SK-N-SH treated with all-trans-retinoic acid at 6 μM for 48 hours (cell line): ENCODE results near the gene SCFD1.

ENCODE experiments used
- ATAC-seq: fragments of 200-7000 bp; cut with Tn5 transposase; 3 replicates; pipeline ENCODE4 v1.9.1; 2020; ENCODE audit warnings: mild to moderate bottlenecking, moderate library complexity
- ARNTL ChIP-seq: fragments of 450-650 bp; formaldehyde crosslinking; IDR thresholded peaks from 2 replicates; pipeline ENCODE4 v1.5.0; 2020; ENCODE audit warnings: low read depth, mild to moderate bottlenecking, moderate library complexity, borderline replicate concordance
- BACH2 ChIP-seq: fragments of 250-450 bp; sonication (Bioruptor Pico); IDR thresholded peaks from 2 replicates; pipeline ENCODE4 v1.9.0; 2021; ENCODE audit warnings: mild to moderate bottlenecking, borderline replicate concordance
- CREB5 ChIP-seq: fragments of 250-450 bp; sonication (Bioruptor Pico); IDR thresholded peaks from 2 replicates; pipeline ENCODE4 v1.5.1; 2020; ENCODE audit warnings: low read depth, mild to moderate bottlenecking, moderate library complexity
- CSDC2 ChIP-seq: fragments of 250-450 bp; sonication (Bioruptor Pico); IDR thresholded peaks from 2 replicates; pipeline ENCODE4 v1.5.0; 2020; ENCODE audit warnings: mild to moderate bottlenecking, moderate library complexity
- ESRRG ChIP-seq: fragments of 250-450 bp; sonication (Bioruptor Pico); IDR thresholded peaks from 2 replicates; pipeline ENCODE4 v1.6.1; 2021; ENCODE audit warnings: mild to moderate bottlenecking
- GLIS3 ChIP-seq: fragments of 250-450 bp; sonication (Bioruptor Pico); IDR thresholded peaks from 2 replicates; pipeline ENCODE4 v1.5.0; 2020; ENCODE audit warnings: mild to moderate bottlenecking, moderate library complexity
- ISL1 ChIP-seq: fragments of 250-450 bp; sonication (Bioruptor Pico); IDR thresholded peaks from 2 replicates; pipeline ENCODE4 v2.1.2; 2022; ENCODE audit warnings: mild to moderate bottlenecking, moderate library complexity
- OSR1 ChIP-seq: fragments of 250-450 bp; sonication (Bioruptor Pico); IDR thresholded peaks from 2 replicates; pipeline ENCODE4 v1.8.0; 2022; ENCODE audit warnings: moderate library complexity, mild to moderate bottlenecking, inconsistent platforms
- PATZ1 ChIP-seq: fragments of 250-450 bp; sonication (Bioruptor Pico); IDR thresholded peaks from 2 replicates; pipeline ENCODE4 v1.8.0; 2020; ENCODE audit warnings: mild to moderate bottlenecking, moderate library complexity, borderline replicate concordance
- POU6F1 ChIP-seq: fragments of 250-450 bp; sonication (Bioruptor Pico); IDR thresholded peaks from 2 replicates; pipeline ENCODE4 v1.8.0; 2021; ENCODE audit warnings: low read depth, mild to moderate bottlenecking, moderate library complexity, borderline replicate concordance
- PPARA ChIP-seq: fragments of 250-450 bp; sonication (Bioruptor Pico); IDR thresholded peaks from 2 replicates; pipeline ENCODE4 v1.5.0; 2020; ENCODE audit warnings: mild to moderate bottlenecking, borderline replicate concordance
- RARB ChIP-seq: fragments of 250-450 bp; sonication (Bioruptor Pico); IDR thresholded peaks from 2 replicates; pipeline ENCODE4 v1.8.0; 2021; ENCODE audit warnings: mild to moderate bottlenecking, moderate library complexity
- SNAI2 ChIP-seq: fragments of 250-450 bp; sonication (Bioruptor Pico); IDR thresholded peaks from 2 replicates; pipeline ENCODE4 v1.5.0; 2020; ENCODE audit warnings: mild to moderate bottlenecking, moderate library complexity
- TOX ChIP-seq: fragments of 250-450 bp; sonication (Bioruptor Pico); IDR thresholded peaks from 2 replicates; pipeline ENCODE4 v1.8.0; 2021; ENCODE audit warnings: mild to moderate bottlenecking, moderate library complexity, borderline replicate concordance
- TSHZ2 ChIP-seq: fragments of 250-450 bp; sonication (Bioruptor Pico); IDR thresholded peaks from 2 replicates; pipeline ENCODE4 v1.5.0; 2020; ENCODE audit warnings: mild to moderate bottlenecking, moderate library complexity
- ZC3H10 ChIP-seq: fragments of 250-450 bp; sonication (Bioruptor Pico); IDR thresholded peaks from 2 replicates; pipeline ENCODE4 v1.5.1; 2021; ENCODE audit warnings: mild to moderate bottlenecking, moderate library complexity
- ZFP3 ChIP-seq: fragments of 250-450 bp; sonication (Bioruptor Pico); IDR thresholded peaks from 2 replicates; pipeline ENCODE4 v1.5.0; 2020; ENCODE audit warnings: mild to moderate bottlenecking, moderate library complexity
- ZFP30 ChIP-seq: fragments of 450-650 bp; formaldehyde crosslinking; IDR thresholded peaks from 2 replicates; pipeline ENCODE4 v1.5.0; 2022; ENCODE audit warnings: mild to moderate bottlenecking, moderate library complexity
- ZNF565 ChIP-seq: fragments of 450-650 bp; formaldehyde crosslinking; conservative IDR thresholded peaks from 2 replicates; pipeline ENCODE4 v1.5.0; 2020; ENCODE audit warnings: low read depth, mild to moderate bottlenecking, moderate library complexity
- ZNF70 ChIP-seq: fragments of 450-650 bp; formaldehyde crosslinking; IDR thresholded peaks from 2 replicates; pipeline ENCODE4 v1.5.0; 2020; ENCODE audit warnings: mild to moderate bottlenecking, moderate library complexity
- ZNF8 ChIP-seq: fragments of 450-650 bp; formaldehyde crosslinking; IDR thresholded peaks from 2 replicates; pipeline ENCODE4 v1.5.0; 2020; ENCODE audit warnings: mild to moderate bottlenecking, moderate library complexity

Gene SCFD1

GRCh38 chr14:30651937-30652336, 29.8 kb downstream of the SCFD1 start:
- no peak for ATAC-seq
- TF ChIP-seq ISL1 (CRISPR knock-in tag) (no peak), PATZ1 (CRISPR knock-in tag) (no peak), OSR1 (CRISPR knock-in tag) (no peak), RARB (CRISPR knock-in tag) (no peak)

- TF ChIP-seq ESRRG (no peak), BACH2 (CRISPR knock-in tag) (no peak), ZFP30 (CRISPR knock-in tag) (no peak), ZNF8 (CRISPR knock-in tag) (no peak), CSDC2 (no peak), ZC3H10 (no peak), ARNTL (CRISPR knock-in tag) (no peak), RARB (CRISPR knock-in tag) (no peak), GLIS3 (CRISPR knock-in tag) (no peak), ZNF565 (CRISPR knock-in tag) (no peak), ZFP3 (no peak), PPARA (CRISPR knock-in tag) (no peak), TSHZ2 (CRISPR knock-in tag) (no peak), ZNF70 (CRISPR knock-in tag) (no peak), PATZ1 (CRISPR knock-in tag) (no peak)
- no peak for ATAC-seq
These were observed 33.0 kb downstream of the SCFD1 start for GRCh38 chr14:30655124-30655523.

- TF ChIP-seq ZFP30 (CRISPR knock-in tag) (no peak), GLIS3 (CRISPR knock-in tag) (no peak), SNAI2 (no peak), ARNTL (CRISPR knock-in tag) (no peak), CSDC2 (no peak), TSHZ2 (CRISPR knock-in tag) (no peak), ZC3H10 (no peak)
- TF ChIP-seq, all 23 proteins: peak for 0
- no peak for ATAC-seq
These were observed 33.5 kb downstream of the SCFD1 start for GRCh38 chr14:30655658-30656057.

- peak; percentile 72 for ATAC-seq
- TF ChIP-seq SNAI2 (no peak), POU6F1 (CRISPR knock-in tag) (no peak), OSR1 (CRISPR knock-in tag) (no peak), TOX (CRISPR knock-in tag) (no peak), CREB5 (CRISPR knock-in tag) (no peak), ZFP3 (no peak)
These were observed 34.1 kb downstream of the SCFD1 start for GRCh38 chr14:30656190-30656632.
